NCI-H748 treated with DMSO at 0.1 percent for 48 hours (cell line): ENCODE measurements around the gene HELB.

Experiments
- DNase-seq: peaks from one replicate; lab custom pipeline; 2025; lab: John Stamatoyannopoulos, UW

The HELB gene

DNA sequence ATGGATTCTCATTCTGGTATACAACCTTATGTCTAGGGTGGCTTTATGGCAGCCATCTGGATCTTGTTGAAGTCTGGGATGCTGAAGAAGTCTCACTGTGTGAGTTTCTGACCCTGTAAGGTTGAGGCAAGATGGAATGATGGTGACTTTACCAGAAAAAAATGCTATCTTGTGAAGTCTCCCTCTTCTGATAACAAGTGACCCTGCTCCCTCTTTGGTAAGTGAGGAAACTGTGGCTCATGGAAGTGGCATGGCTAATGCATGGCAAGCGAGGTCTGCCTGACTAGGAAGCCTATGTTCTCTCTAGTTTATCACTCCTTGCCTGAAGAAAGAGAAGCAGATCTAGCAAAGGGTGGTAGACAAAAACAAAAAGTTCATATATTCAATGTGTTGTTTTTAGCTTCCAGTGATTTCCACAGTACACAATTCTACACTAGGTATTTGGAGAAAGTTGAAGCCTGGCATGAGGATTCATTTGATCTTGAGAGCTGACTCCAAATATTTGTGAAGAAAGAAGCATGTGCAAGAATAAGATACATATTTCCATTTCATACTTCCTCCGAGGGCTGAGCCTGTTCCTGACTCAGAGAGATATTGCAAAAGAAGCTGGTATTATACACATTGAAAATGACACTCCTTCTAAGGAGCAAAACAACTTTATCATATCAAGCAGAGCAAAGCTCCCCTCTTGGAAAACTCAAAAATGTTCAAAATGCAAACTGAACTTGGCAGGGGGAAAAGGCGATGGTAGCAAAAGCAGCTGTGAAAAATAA lies 63.6 kb downstream of the HELB start:
- no peak for DNase-seq

DNA sequence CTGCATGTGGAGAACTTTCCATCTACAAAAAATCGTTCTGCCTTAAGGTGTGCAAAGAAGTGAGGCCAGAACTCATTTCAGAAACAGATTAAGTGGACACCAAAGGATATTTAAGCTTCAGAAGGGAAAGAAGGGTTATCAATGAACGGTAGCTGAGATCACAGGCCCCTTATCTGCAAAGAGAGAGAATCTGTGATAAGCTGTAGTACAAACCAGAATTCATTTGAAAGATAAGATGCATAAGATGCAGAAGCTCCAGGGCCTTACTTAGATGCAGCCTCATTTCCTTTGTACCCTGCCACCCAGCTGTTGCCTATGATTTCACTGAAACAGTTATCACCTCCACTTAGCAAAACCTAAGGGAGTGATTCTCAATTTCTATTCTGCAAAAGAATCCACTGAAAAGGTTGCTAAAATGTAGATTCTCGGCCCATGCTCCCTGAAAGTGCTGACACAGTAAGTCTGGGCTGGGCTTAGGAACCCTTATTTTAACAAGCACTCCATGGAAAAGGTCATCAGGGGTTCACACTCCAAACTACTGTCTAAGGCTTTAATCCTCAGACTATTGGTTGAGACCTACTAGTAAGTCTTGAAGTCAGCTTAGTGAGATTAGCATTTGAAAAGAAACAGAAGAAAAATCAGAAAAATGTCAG lies 64.8 kb downstream of the HELB start:
- no peak for DNase-seq

DNA sequence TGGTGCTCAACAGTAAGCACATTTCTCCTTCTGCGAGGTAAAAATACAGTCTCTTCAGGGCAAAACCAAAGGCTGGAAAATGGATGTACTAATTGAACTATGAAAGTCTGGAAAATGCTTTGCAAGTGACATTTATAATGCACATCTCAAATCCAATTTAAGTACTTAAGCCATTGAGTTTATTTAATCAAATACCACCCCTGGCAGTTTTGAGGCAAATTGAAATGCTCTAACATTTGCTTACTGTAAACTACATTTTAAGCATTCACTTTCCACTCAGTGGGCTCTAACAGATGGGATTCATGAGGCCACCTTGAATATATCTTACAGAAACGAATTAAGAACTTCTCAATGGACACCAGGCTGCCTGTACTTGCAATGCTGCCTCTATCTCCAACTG lies 69.7 kb downstream of the HELB start:
- DNase-seq, result no peak

DNA sequence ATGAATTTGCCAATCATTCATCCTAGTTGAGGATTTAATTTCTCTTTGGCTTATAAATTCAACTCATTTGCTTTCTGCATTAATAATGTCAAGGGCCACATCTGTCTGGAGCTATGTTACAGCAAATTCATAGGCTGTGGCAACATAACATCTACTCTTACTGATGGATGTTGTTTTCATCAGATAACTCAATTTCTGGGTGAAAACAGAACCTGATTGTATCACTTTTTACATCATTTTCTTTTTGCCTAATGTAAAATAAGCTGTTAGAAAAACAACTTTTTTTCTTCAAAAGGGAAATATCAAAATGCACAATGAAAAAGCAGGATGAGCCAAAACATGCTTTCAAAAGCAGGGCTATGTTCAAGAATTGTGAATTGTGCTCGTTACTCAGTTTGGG lies 73.3 kb downstream of the HELB start:
- DNase-seq, result no peak

DNA sequence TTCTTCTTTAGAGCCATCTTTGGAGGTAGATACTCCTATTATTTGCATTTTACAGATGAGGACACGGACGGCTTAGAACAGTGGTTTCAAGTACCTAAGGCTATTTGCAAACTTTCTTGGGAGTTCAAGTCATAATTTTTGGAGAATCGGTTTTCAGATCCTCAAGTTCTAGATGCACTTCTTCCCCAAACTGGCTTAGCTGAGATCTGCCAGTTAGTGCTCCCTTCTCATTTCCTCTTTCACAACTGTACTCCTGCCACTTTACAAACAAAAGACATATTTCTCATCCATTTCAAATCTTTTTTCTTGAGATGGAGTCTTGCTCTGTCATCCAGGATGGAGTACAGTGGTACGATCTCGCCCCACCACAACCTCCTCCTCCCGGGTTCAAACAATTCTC lies 77.3 kb downstream of the HELB start:
- DNase-seq, result no peak

DNA sequence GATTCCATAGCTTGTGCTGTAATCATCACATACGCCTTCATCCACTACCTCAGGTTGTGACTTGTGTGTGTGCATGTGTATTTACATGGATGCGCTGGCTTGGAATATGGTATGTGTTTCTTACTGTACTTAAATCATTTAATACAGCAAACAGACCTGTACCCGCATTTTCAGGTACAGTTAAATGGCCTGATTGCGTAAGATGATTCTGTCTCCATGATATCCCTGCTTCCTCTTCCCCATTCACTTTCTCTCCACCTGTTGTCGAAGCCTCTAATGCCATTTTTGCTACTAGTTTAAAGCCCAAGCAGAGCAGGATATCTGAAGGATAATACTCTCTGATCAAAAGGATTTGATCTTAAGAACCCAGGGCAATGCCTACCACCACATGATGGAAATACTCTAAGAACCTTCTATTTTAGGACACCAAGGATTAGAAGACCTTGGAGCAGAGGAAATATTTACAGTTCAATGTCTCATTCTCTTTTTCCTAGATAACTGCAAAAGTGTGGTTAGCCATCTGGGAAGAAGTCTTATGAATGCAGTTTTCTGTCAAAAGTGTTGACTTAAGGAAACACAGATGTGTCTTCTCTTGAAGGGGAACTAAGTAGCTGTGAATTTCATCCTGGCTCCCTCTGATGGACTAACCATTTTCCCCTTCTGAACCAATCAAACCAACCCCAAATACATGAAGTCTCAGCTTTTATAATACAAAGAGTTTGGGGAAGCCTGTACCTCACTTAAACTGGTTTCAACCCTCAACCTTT lies 78.7 kb downstream of the HELB start:
- no peak for DNase-seq

DNA sequence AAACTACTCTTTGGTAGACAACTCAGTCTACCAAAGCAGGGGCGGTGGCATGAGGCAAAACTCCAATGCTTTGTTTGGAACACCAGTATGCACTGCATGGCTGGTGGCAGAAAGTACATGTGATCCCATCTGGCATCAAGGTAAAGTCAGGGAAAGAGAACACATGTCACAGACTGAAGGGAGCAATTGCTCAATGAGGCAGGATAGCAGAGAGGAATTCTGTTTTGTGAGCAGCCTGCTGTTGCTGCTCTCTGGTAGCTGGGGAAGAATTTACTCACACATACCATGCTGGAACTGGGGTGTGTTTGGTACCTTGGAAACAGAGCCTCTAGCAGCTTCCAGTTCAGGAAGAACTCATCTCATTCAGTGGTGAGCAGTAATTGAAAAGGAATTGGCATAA lies 84.8 kb downstream of the HELB start:
- no peak for DNase-seq
